HG03342 (cell line): ENCODE data around the gene ZW10.
"Not testable (repeated sequence)": the region's sequence is repeated elsewhere in the genome, so short reads cannot be mapped to it uniquely, and the experiment has no call there.

ENCODE experiments used
- ATAC-seq: cut with Tn5 transposase; IDR thresholded peaks from one replicate; pipeline ENCODE4 v1.9.1; 2021; ENCODE audit warnings: mild to moderate bottlenecking, moderate library complexity; ENCODE audit not compliant: unreplicated experiment

The ZW10 gene

DNA sequence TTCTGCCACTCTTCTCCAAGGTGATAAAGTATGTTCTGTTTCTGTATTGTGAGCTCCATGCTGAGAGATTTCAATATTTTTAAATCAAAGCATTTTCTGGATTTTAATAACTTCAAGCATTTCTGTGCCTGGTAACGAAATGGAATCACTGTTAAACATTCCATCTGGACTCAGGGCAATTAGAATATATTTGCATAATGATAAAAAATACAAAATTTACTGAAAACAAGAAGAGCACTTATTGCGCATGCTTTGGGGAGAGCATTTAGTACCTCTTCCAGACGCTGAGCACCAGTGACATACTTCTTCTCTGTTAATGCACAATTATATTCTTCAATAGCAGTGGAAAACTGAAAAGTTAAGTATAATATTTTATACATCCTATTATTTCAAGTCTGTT, 13.3 kb downstream of the ZW10 start:
- no peak for ATAC-seq

DNA sequence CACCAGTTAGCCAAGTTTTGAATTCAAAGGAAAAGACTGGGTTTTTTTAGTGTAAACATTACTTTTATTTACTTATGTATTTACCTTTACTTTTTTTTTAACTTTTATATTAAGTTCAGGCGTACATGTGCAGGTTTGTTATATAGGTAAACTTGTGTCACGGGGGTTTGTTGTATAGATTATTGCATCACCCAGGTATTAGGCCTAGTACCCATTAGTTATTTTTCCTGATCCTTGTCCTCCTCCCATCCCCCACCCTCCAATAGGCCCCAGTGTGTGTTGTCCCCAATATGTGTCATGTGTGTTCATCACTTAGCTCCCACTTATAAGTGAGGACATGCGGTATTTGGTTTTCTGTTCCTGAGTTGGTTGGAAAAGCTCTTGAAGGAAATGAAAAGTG, 20.6 kb downstream of the ZW10 start:
- no peak for ATAC-seq

DNA sequence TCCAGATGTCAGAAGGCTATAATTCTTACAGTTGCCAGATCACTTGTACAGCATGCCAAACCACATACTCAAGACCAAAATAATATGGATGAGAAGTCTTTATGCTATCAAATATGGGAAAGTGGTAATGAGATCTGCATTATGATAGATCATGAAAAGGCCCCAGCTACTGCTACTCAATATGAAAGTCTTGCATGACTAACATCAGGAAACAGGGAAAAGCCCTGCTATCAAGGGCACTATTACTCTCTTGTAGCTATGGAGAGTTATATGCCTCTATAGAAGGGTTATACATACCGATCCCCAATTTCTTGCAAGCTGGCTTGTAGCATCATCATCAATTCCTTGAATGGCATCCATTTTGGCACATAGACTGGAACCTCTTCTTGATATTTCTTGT, 37.2 kb downstream of the ZW10 start:
- ATAC-seq: no peak

- no peak for ATAC-seq
Observed at GRCh38 chr11:113732092-113732491, 41.4 kb downstream of the ZW10 start.

DNA sequence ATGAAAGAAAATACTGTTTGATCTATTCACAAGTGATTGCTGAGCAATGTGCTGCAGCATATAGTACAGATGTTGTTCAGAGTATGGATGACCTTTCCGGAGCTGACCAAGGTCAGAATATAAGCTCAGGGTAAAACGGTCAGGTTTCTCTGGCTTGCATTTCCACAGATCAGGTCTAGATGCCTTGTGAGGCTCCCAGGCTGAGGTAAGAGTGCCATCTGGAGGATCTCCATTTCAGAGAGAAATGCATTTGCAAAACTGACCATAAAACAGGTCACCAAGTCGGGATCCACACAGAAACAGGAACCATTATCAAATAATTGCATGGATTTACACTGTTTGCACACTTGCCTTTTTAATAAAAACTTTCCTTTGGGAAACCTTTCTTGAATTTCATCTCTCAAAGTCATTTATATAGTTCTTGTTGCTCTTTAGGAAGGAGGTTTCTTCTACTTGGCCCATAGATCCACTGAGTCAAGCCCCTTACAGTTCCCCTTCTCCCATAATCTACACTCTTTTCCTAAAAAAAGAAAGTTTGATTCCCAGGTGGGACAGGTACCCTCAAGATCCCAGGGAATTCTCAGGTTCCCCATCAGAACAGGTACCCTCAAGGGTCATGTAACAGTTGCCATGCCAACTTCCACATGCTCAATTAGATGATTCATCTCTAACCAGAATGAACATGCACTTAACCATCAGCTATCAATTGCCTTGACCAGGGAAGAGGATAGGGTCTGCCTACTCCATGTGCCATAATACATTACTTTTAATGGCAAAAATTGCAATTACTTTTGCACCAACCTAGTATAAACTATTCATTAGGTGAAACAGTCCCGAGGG, 42.4 kb downstream of the ZW10 start:
- no peak for ATAC-seq

DNA sequence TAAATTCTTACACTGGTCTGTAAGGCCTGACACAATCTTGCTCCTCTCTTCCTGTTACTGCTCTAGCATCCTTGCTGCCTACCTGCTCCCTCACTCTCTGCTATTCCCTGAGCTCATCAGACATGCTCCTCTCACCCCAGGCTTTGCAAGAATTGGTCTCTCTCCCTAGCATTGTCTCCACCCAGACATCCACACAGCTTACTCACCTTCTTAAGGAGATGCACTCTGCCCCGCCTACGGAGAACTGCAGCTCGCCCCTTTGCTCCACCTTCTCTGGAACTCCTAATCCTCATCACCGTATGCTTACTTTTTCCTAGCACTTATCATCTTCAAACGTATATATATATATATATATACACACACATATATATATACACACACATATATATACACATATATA, 44.0 kb downstream of the ZW10 start:
- ATAC-seq: no peak

- no peak for ATAC-seq
Observed at GRCh38 chr11:113728814-113729213, 44.7 kb downstream of the ZW10 start.

DNA sequence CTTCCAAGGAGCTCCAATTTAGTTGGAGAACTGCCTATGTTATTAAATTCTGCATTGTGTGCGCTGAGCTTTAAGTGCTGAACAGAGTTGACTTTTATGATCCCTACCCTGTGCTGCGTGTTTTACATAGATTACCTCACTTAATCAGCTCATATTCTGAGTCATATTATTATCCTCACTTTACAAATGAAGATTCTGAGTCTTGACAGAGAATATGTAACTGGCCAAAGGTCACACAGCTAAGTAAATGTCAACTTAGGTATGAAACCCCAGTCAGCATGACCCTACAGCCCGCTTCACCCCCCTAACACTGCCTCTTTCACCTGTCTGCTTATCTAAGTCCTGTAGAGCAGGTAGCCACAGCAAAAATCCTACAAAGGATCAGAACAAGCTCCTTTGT, 47.6 kb downstream of the ZW10 start:
- ATAC-seq: no peak

- ATAC-seq: no peak
Observed at GRCh38 chr11:113725407-113725806, 48.1 kb downstream of the ZW10 start.

DNA sequence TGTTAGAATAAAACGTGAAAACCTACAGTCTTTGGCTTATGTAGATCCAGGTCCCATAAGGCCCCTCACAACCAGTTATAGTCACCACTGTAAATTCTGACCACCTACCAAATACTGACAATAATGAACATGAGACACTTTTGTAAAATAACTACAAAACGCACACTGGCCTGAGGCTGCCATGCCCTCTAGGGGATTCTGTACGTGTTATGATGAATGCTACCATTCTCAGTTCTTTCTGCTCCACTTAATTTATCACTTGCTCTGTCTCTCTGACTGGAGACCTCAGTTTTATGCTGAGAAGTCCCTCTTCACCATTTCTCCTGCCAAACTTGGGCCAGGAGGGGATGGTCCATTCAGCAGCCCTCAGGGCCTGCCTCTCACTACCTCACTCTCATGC, 48.7 kb downstream of the ZW10 start:
- ATAC-seq: no peak

- ATAC-seq: no peak
Observed at GRCh38 chr11:113723787-113724186, 49.7 kb downstream of the ZW10 start.

GRCh38 chr11:113722934-113723333, 50.6 kb downstream of the ZW10 start:
- no peak for ATAC-seq

DNA sequence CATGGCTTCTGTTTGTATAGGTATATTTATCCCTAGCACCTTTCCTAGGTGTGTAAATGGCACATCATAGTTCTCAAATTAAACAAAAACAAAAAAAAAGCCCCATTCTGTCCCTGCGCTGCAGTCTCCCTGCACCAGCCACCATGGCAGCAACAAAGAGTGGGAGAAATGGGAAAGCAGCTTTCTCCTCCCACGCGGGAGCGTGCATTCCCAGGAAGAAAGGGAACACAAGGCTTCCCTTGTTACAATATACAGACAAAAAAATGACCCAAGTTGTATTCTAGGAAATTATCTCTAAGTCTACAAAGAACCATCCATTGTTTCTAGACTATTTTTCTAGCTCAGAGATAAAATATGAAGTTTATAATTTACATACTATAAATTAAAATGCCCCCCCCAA, 51.3 kb downstream of the ZW10 start:
- no peak for ATAC-seq

DNA sequence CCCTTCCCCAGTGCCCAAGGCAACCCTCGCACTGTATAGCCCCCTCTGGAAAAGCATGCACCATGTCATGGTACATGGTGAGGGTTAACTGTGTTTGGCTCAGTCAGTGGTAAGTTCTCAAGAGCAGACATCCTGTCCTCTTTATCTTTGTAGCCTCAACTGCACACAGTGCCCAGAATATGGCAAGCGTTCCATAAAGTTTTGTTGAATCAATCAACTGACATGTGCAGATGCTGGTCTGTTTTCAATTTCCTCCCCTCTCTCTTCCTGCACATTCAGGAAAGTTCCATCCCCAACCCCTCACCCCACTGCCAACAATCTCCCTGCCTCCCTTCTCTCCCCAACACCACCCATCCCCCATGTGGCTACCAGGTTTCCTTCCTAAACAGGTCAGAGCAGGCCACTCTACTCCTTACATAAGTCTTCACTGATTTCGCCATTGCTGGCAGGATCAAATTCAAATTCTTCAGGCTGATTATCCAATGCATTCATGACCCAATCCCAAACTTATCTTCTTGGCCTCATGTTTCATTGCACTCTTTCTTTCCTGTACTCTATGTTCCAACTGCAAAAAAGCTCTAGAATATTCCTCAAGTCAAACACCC, 51.9 kb downstream of the ZW10 start:
- no peak for ATAC-seq

DNA sequence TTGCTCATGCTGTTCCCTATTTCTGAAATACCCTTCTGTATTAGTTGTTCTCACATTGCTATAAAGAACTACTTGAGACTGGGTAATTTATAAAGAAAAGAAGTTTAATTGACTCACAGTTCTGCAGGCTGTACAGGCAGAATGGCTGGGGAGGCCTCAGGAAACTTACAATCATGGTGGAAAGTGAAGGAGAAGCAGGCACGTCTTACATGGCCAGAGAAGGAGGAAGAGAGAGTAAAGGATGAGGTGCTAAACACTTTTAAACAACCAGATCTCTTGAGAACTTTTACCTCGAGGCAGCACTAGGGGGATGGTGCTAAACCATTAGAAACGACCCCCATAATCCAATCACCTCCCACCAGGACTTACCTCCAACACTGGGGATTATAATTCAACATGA, 53.0 kb downstream of the ZW10 start:
- not testable (repeated sequence) for ATAC-seq

DNA sequence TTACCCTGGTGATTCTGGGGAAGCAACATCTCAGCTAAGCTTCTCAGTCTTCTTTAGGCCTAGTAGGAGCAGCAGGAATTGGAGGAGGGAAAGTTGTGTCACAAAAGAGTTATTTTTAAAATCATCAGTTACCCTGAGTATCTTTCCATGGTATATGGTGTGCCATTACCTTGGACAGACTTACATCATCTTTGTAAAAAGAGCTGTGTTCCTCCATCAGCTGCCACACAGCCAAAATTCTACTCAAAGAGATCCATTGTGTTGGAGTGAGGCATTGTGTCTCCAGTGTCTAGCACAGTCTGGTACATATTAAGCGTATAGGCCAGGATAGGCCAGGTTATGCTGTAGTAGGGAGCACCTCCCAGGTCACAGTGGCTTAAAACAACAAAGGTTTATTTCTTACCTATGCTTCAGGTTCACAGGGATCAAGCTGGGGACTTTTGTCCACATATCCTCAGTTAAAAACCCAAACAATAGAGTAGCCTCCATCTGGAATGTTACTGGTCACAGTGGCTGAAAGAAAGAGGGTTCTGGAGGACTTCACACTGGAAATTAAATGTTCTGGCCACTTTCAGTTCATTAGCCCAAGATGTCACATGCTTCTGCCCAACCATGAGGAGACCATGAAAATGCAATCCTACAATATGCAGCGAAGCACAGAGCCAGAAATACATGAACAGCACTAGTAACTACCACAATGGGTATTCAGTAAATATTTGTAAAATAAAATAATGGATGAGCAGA, 57.4 kb downstream of the ZW10 start:
- no peak for ATAC-seq

DNA sequence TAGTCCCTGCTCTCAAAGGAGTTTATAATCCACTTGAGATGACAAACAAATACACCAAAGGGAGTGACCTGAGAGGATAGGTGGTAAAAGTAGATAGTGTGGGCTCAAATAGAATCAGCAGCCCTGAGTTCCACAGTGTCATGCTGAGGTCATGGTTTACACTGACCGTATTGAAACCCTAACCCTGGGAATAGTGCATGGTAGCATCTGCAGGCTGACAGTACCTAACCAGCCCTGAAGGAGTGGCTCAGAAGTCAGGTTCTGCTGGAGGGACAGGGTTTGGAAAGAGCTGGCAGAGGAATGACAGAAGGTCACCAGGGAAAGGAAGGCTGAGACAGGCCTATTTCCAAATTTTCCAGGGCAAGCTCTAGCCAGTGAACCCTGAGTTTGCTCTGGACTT, 58.2 kb downstream of the ZW10 start:
- ATAC-seq: no peak

DNA sequence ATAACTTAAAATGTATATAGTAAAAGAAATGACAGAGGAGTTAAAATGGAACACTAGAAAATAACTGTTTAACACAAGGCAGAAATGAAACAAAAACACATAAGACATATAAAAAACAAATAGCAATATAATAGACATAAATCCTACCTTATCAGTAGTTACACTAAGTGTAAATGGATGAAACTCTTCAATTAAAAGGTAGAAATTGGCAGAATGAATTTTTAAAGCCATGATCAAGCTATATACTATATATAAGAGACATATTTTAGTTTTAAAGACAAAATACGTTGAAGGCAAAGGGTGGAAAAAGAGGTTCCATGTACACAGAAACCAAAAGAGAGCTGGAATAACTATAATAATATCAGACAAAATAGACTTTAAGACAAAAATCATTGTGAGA, 62.5 kb downstream of the ZW10 start:
- ATAC-seq: no peak

DNA sequence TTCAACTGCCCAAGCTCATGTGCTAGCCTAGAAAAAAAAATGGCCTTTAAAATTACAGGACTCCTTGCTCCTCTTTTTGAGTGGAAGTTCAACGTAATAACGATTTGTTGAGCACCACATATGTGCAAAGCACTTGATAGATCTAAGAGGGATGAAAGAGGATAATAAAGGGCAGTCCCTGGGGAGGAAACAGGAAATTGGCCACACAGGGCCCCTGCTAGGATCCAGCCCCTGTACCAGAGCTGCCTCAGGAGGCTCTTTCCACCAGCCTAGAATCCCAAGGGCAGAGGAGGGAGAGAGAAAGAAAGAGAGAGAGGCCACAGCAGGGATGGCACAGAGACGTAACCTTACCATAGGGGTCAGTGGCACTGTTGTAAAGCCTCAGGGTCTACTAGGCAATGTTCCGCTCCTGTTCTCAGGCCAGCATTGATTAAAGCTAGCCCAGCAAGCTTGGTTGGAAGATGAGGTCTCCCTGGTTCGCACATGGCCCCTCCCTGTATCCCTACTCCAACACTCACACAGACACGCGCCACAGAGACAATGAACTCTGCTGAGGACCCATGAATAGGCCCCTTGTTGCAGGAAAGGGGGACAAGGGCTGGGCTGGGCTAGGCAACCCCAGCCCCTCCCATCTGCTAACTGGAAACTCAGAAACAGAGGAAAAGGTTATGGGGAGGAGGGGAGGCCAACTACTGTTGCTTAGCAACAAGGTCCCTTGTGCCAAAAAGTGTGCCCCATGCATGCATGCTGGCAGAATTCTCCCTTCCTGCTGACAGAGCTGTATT, 67.4 kb downstream of the ZW10 start, which contains the start of gene TMPRSS5:
TSS of gene TMPRSS5 (minus strand) at position 438 of the 785 bp plus-strand sequence. CDS start at position 354, 84 bp downstream.
- ATAC-seq: no peak

DNA sequence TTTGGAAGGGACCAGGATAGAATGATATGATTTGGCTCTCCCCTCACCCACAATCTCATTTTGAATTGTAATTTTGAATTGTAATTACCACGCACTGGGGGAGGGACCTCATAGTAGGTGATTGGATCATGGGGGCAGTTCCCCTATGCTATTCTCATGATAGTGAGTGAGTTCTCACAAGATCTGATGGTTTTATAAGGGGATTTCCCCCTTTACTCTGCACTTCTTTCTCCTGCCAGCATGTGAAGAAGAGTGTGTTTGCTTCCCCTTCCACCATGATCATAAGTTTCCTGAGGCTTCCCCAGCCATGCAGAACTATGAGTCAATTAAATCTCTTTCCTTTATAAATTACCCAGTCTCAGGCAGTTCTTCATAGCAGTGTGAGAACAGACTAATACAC, 69.9 kb downstream of the ZW10 start:
- not testable (repeated sequence) for ATAC-seq

GRCh38 chr11:113701491-113701890, 72.0 kb downstream of the ZW10 start:
- no peak for ATAC-seq
